Measurements from ENCODE around the gene TOP3A. TPM values are rescaled to one million over a fixed set of nuclear protein-coding genes. Genes with fewer than 3 reads are reported as not detected.
A peak's percentile ranks its signal among the peaks of the same experiment; 100 is the strongest.

TOP3A gene
- total RNA-seq, 1 experiment from 2014 or later: 100 TPM

- BruUV-seq (replicated peaks): no TSS peak
- POLR2A ChIA-PET (ENCODE audit: low non-redundant PET): no interaction called here
- Histone ChIP-seq H3K9me3 (ENCODE audit: low read depth, low read length, poor library complexity, severe bottlenecking) (no peaks in the 10 kb centered on the region), H3K4me1 (ENCODE audit: insufficient read depth, low read length, poor library complexity, severe bottlenecking) (peaks cover 6% of the 10 kb centered on the region), H3K4me3 (ENCODE audit: low read depth, low read length, poor library complexity, severe bottlenecking) (peak within 1 kb of the TSS; percentile 94), H3K36me3 (ENCODE audit: insufficient read depth, low read length, poor library complexity, severe bottlenecking) (no peaks in the 10 kb centered on the region), H3K27ac (ENCODE audit: low read depth, low read length, poor library complexity, severe bottlenecking) (peak within 1 kb of the TSS; percentile 65), H3K27me3 (replicated peaks; ENCODE audit: insufficient read depth, low read depth, low read length, poor library complexity) (no peaks in the 10 kb centered on the region)
- DNase-seq (ENCODE audit: low spot score): peak; percentile 98
- intact Hi-C loops (cut with micrococcal nuclease; ENCODE audit: unreplicated experiment): no loop called here
- CTCF ChIA-PET: interaction anchor here (0.6 kb wide), 1 partner anchor 870 kb away, joined by 6 read pairs; no protein-coding TSS in a partner anchor
- no peak for TF ChIP-seq EZH2 (IDR thresholded peaks at IDR 0.05; ENCODE audit: borderline replicate concordance, low read depth, low read length, poor library complexity, severe bottlenecking)
- TF ChIP-seq, protein P1, sequence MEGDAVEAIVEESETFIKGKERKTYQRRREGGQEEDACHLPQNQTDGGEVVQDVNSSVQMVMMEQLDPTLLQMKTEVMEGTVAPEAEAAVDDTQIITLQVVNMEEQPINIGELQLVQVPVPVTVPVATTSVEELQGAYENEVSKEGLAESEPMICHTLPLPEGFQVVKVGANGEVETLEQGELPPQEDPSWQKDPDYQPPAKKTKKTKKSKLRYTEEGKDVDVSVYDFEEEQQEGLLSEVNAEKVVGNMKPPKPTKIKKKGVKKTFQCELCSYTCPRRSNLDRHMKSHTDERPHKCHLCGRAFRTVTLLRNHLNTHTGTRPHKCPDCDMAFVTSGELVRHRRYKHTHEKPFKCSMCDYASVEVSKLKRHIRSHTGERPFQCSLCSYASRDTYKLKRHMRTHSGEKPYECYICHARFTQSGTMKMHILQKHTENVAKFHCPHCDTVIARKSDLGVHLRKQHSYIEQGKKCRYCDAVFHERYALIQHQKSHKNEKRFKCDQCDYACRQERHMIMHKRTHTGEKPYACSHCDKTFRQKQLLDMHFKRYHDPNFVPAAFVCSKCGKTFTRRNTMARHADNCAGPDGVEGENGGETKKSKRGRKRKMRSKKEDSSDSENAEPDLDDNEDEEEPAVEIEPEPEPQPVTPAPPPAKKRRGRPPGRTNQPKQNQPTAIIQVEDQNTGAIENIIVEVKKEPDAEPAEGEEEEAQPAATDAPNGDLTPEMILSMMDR (conservative IDR thresholded peaks at IDR 0.05; ENCODE audit: low read depth, low read length): no peak
Measured at GRCh38 chr17:18225121-18225641, 89.6 kb downstream of the TOP3A start, which contains the start of gene LLGL1. LLGL1 (plus strand) TSS chr17:18225635; CDS start chr17:18225683, 48 bp downstream.

GRCh38 chr17:18224387-18225120 lies 90.2 kb downstream of the TOP3A start:
- ChIA-PET CTCF (interaction anchor here (0.5 kb wide), 1 partner anchor 117 kb away, joined by 8 read pairs; no protein-coding TSS in a partner anchor), POLR2A (ENCODE audit: low non-redundant PET) (no interaction called here)
- TF ChIP-seq, protein P1 (conservative IDR thresholded peaks at IDR 0.05; ENCODE audit: low read depth, low read length): no peak
- no peak for TF ChIP-seq EZH2 (IDR thresholded peaks at IDR 0.05; ENCODE audit: borderline replicate concordance, low read depth, low read length, poor library complexity, severe bottlenecking)
- Histone ChIP-seq H3K9me3 (ENCODE audit: low read depth, low read length, poor library complexity, severe bottlenecking) (no peaks in the 10 kb centered on the region), H3K27me3 (replicated peaks; ENCODE audit: insufficient read depth, low read depth, low read length, poor library complexity) (no peaks in the 10 kb centered on the region), H3K4me1 (ENCODE audit: insufficient read depth, low read length, poor library complexity, severe bottlenecking) (peaks cover 6% of the 10 kb centered on the region), H3K4me3 (ENCODE audit: low read depth, low read length, poor library complexity, severe bottlenecking) (peak overlapping the region; percentile 34), H3K36me3 (ENCODE audit: insufficient read depth, low read length, poor library complexity, severe bottlenecking) (no peaks in the 10 kb centered on the region), H3K27ac (ENCODE audit: low read depth, low read length, poor library complexity, severe bottlenecking) (peak overlapping the region; percentile 39)
- intact Hi-C loops (cut with micrococcal nuclease; ENCODE audit: unreplicated experiment): no loop called here
- DNase-seq (ENCODE audit: low spot score): peak; percentile 61
- no TSS peak for BruUV-seq (replicated peaks)

GRCh38 chr17:18224053-18224386 lies 90.8 kb downstream of the TOP3A start:
- no peaks in the 10 kb centered on the region for H3K27me3 ChIP-seq (replicated peaks; ENCODE audit: insufficient read depth, low read depth, low read length, poor library complexity)
- peaks cover 6% of the 10 kb centered on the region for H3K4me1 ChIP-seq (ENCODE audit: insufficient read depth, low read length, poor library complexity, severe bottlenecking)
- TF ChIP-seq, protein P1 (conservative IDR thresholded peaks at IDR 0.05; ENCODE audit: low read depth, low read length): no peak
- TF ChIP-seq EZH2 (IDR thresholded peaks at IDR 0.05; ENCODE audit: borderline replicate concordance, low read depth, low read length, poor library complexity, severe bottlenecking): no peak
- no peaks in the 10 kb centered on the region for H3K36me3 ChIP-seq (ENCODE audit: insufficient read depth, low read length, poor library complexity, severe bottlenecking)
- CTCF ChIA-PET: interaction anchor here (0.5 kb wide), 1 partner anchor 117 kb away, joined by 8 read pairs; no protein-coding TSS in a partner anchor
- POLR2A ChIA-PET (ENCODE audit: low non-redundant PET): no interaction called here
- no TSS peak for BruUV-seq (replicated peaks)
- H3K4me3 ChIP-seq (ENCODE audit: low read depth, low read length, poor library complexity, severe bottlenecking): no peak overlapping the region
- no peaks in the 10 kb centered on the region for H3K9me3 ChIP-seq (ENCODE audit: low read depth, low read length, poor library complexity, severe bottlenecking)
- no peak for DNase-seq (ENCODE audit: low spot score)
- H3K27ac ChIP-seq (ENCODE audit: low read depth, low read length, poor library complexity, severe bottlenecking): no peak overlapping the region
- intact Hi-C loops (cut with micrococcal nuclease; ENCODE audit: unreplicated experiment): no loop called here

Small RNAs within 50 kb of the gene (microRNA-seq; reads per million reads assigned to microRNA genes)
- gene MIR6778: not detected

Other genes with a start within 250 kb of the TOP3A start
- gene DRG2, start 227.0 kb downstream of the TOP3A start, total RNA-seq (2021): 42.7 and 48.4 TPM in 2 replicates
- 0.28 and 0.44 TPM in 2 replicates for gene MYO15A, start 206.2 kb downstream of the TOP3A start, total RNA-seq (2021)
- 119 and 124 TPM in 2 replicates for gene ALKBH5, start 131.2 kb downstream of the TOP3A start, total RNA-seq (2021)
- 30.2 and 39.8 TPM in 2 replicates for gene LLGL1, start 89.4 kb downstream of the TOP3A start, total RNA-seq (2021)
- 169 and 200 TPM in 2 replicates for gene FLII, start 56.3 kb downstream of the TOP3A start, total RNA-seq (2021)
- gene MIEF2, start 54.3 kb downstream of the TOP3A start, total RNA-seq (2021): 8.1 and 10.4 TPM in 2 replicates
- 22.9 and 23.5 TPM in 2 replicates for gene SMCR8, start 299 bp upstream of the TOP3A start, total RNA-seq (2021)
- gene SHMT1, start 48.6 kb upstream of the TOP3A start, total RNA-seq (2021): 54.0 and 63.5 TPM in 2 replicates
- gene EVPLL, start 62.8 kb upstream of the TOP3A start, total RNA-seq (2021): not detected in 2 replicates
- not detected in 2 replicates for gene LGALS9C, start 161.8 kb upstream of the TOP3A start, total RNA-seq (2021)

All from A673 (cell line).